ENCODE measurements around the gene GABRR1.

The GABRR1 gene

GRCh38 chr6:89221971-89222711, 5.0 kb upstream of the GABRR1 start:
- no peak overlapping the region for H3K27ac ChIP-seq (replicated peaks; ENCODE audit: low read length)
- no peak overlapping the region for H3K4ac ChIP-seq (ENCODE audit: low read length)
- no peak overlapping the region for H3K9ac ChIP-seq (ENCODE audit: low read depth, low read length, poor library complexity)
- H2AFZ ChIP-seq (ENCODE audit: low read length), result no peak overlapping the region
- no peak overlapping the region for H3K14ac ChIP-seq (ENCODE audit: low read length)
- H2BK5ac ChIP-seq (ENCODE audit: low read length), result no peak overlapping the region
- no peak overlapping the region for H2BK12ac ChIP-seq (ENCODE audit: low read length)
- H4K8ac ChIP-seq (ENCODE audit: low read depth, low read length), result no peak overlapping the region
- H3K4me2 ChIP-seq (ENCODE audit: insufficient read depth, low read length, poor library complexity, severe bottlenecking), result no peak overlapping the region
- DNase-seq (ENCODE audit: low spot score), result no peak
- peaks cover 0 to 5% (median 0%) of the 10 kb centered on the region in 3 experiments for H3K27me3 ChIP-seq (ENCODE audit: control insufficient read depth in 3 of 3, insufficient read depth in 3 of 3, low read depth in 1 of 3, low read length in 3 of 3)
- H3K18ac ChIP-seq (ENCODE audit: low read length), result no peak overlapping the region
- H3K79me1 ChIP-seq (ENCODE audit: low read depth, low read length), result no peaks in the 10 kb centered on the region
- H3K23ac ChIP-seq (ENCODE audit: low read depth, low read length, poor library complexity), result no peak overlapping the region
- no peak overlapping the region for H2BK15ac ChIP-seq (ENCODE audit: low read length)
- H3K36me3 ChIP-seq (replicated peaks in 1 of 2; ENCODE audit: control insufficient read depth in 2 of 2, insufficient read depth in 2 of 2, low read length in 2 of 2), result no peaks in the 10 kb centered on the region
- no CpG with 5 or more reads among the region's 7 CpGs for WGBS, 2 donors (ENCODE audit: extremely low coverage in 2 of 2, insufficient read length in 2 of 2, insufficient replicate concordance in 1 of 2)
- no peak overlapping the region for H2AK5ac ChIP-seq (ENCODE audit: low read depth, low read length)
- H3K9me3 ChIP-seq (replicated peaks in 1 of 2; ENCODE audit: control insufficient read depth in 2 of 2, insufficient read depth in 1 of 2, low read depth in 1 of 2, low read length in 2 of 2), result no peaks in the 10 kb centered on the region
- peaks cover 0 to 3% of the 10 kb centered on the region in 2 donors for H3K4me1 ChIP-seq (ENCODE audit: control insufficient read depth in 2 of 2, insufficient read depth in 1 of 2, low read depth in 1 of 2, low read length in 2 of 2)
- no peak overlapping the region for H3K4me3 ChIP-seq (ENCODE audit: low read length in 2 of 2)
- H4K91ac ChIP-seq (ENCODE audit: low read depth, low read length, poor library complexity), result no peak overlapping the region
- H2BK120ac ChIP-seq (ENCODE audit: low read depth, low read length), result no peak overlapping the region

- Histone ChIP-seq H2AK5ac (ENCODE audit: low read depth, low read length) (no peak overlapping the region), H3K9ac (ENCODE audit: low read depth, low read length, poor library complexity) (no peak overlapping the region), H3K4me1 (ENCODE audit: control insufficient read depth in 2 of 2, insufficient read depth in 1 of 2, low read depth in 1 of 2, low read length in 2 of 2) (peaks cover 0 to 3% of the 10 kb centered on the region in 2 donors), H4K91ac (ENCODE audit: low read depth, low read length, poor library complexity) (no peak overlapping the region), H3K79me1 (ENCODE audit: low read depth, low read length) (no peaks in the 10 kb centered on the region), H2BK5ac (ENCODE audit: low read length) (no peak overlapping the region), H3K4ac (ENCODE audit: low read length) (no peak overlapping the region), H2BK12ac (ENCODE audit: low read length) (no peak overlapping the region), H2BK120ac (ENCODE audit: low read depth, low read length) (no peak overlapping the region), H3K27ac (replicated peaks; ENCODE audit: low read length) (no peak overlapping the region), H2BK15ac (ENCODE audit: low read length) (no peak overlapping the region), H3K36me3 (replicated peaks in 1 of 2; ENCODE audit: control insufficient read depth in 2 of 2, insufficient read depth in 2 of 2, low read length in 2 of 2) (no peaks in the 10 kb centered on the region), H4K8ac (ENCODE audit: low read depth, low read length) (no peak overlapping the region), H3K4me2 (ENCODE audit: insufficient read depth, low read length, poor library complexity, severe bottlenecking) (no peak overlapping the region), H2AFZ (ENCODE audit: low read length) (no peak overlapping the region), H3K9me3 (replicated peaks in 1 of 2; ENCODE audit: control insufficient read depth in 2 of 2, insufficient read depth in 1 of 2, low read depth in 1 of 2, low read length in 2 of 2) (no peaks in the 10 kb centered on the region), H3K14ac (ENCODE audit: low read length) (no peak overlapping the region), H3K18ac (ENCODE audit: low read length) (no peak overlapping the region), H3K4me3 (ENCODE audit: low read length in 2 of 2) (no peak overlapping the region), H3K23ac (ENCODE audit: low read depth, low read length, poor library complexity) (no peak overlapping the region), H3K27me3 (ENCODE audit: control insufficient read depth in 3 of 3, insufficient read depth in 3 of 3, low read depth in 1 of 3, low read length in 3 of 3) (peaks cover 0 to 5% (median 0%) of the 10 kb centered on the region in 3 experiments)
- no peak for DNase-seq (ENCODE audit: low spot score)
- WGBS, 2 donors (ENCODE audit: extremely low coverage in 2 of 2, insufficient read length in 2 of 2, insufficient replicate concordance in 1 of 2), result no CpG with 5 or more reads among the region's 3 CpGs
Observed at GRCh38 chr6:89221129-89221528, 4.0 kb upstream of the GABRR1 start.

GRCh38 chr6:89216411-89216810, 747 bp downstream of the GABRR1 start:
- no peak for DNase-seq (ENCODE audit: low spot score)
- Histone ChIP-seq H2BK120ac (ENCODE audit: low read depth, low read length) (no peak overlapping the region), H2AFZ (ENCODE audit: low read length) (no peak overlapping the region), H3K36me3 (replicated peaks in 1 of 2; ENCODE audit: control insufficient read depth in 2 of 2, insufficient read depth in 2 of 2, low read length in 2 of 2) (no peaks in the 10 kb centered on the region), H3K27ac (replicated peaks; ENCODE audit: low read length) (no peak overlapping the region), H2BK12ac (ENCODE audit: low read length) (no peak overlapping the region), H3K4ac (ENCODE audit: low read length) (no peak overlapping the region), H2AK5ac (ENCODE audit: low read depth, low read length) (no peak overlapping the region), H3K4me1 (ENCODE audit: control insufficient read depth in 2 of 2, insufficient read depth in 1 of 2, low read depth in 1 of 2, low read length in 2 of 2) (peaks cover 0 to 3% of the 10 kb centered on the region in 2 donors), H4K91ac (ENCODE audit: low read depth, low read length, poor library complexity) (no peak overlapping the region), H3K9ac (ENCODE audit: low read depth, low read length, poor library complexity) (no peak overlapping the region), H3K4me2 (ENCODE audit: insufficient read depth, low read length, poor library complexity, severe bottlenecking) (no peak overlapping the region), H3K9me3 (replicated peaks in 1 of 2; ENCODE audit: control insufficient read depth in 2 of 2, insufficient read depth in 1 of 2, low read depth in 1 of 2, low read length in 2 of 2) (no peaks in the 10 kb centered on the region), H2BK15ac (ENCODE audit: low read length) (no peak overlapping the region), H2BK5ac (ENCODE audit: low read length) (no peak overlapping the region), H3K14ac (ENCODE audit: low read length) (no peak overlapping the region), H3K27me3 (ENCODE audit: control insufficient read depth in 3 of 3, insufficient read depth in 3 of 3, low read depth in 1 of 3, low read length in 3 of 3) (peaks cover 0 to 7% (median 0%) of the 10 kb centered on the region in 3 experiments), H4K8ac (ENCODE audit: low read depth, low read length) (no peak overlapping the region), H3K23ac (ENCODE audit: low read depth, low read length, poor library complexity) (no peak overlapping the region), H3K79me1 (ENCODE audit: low read depth, low read length) (no peaks in the 10 kb centered on the region), H3K4me3 (ENCODE audit: low read length in 2 of 2) (no peak overlapping the region), H3K18ac (ENCODE audit: low read length) (no peak overlapping the region)
- WGBS, 2 donors (ENCODE audit: extremely low coverage in 2 of 2, insufficient read length in 2 of 2, insufficient replicate concordance in 1 of 2), result no CpG with 5 or more reads among the region's 4 CpGs

GRCh38 chr6:89215391-89215790, 1.8 kb downstream of the GABRR1 start:
- Histone ChIP-seq H3K14ac (ENCODE audit: low read length) (no peak overlapping the region), H2AFZ (ENCODE audit: low read length) (no peak overlapping the region), H2BK5ac (ENCODE audit: low read length) (no peak overlapping the region), H4K8ac (ENCODE audit: low read depth, low read length) (no peak overlapping the region), H3K27me3 (ENCODE audit: control insufficient read depth in 3 of 3, insufficient read depth in 3 of 3, low read depth in 1 of 3, low read length in 3 of 3) (peaks cover 0 to 7% (median 0%) of the 10 kb centered on the region in 3 experiments), H3K4ac (ENCODE audit: low read length) (no peak overlapping the region), H3K9me3 (replicated peaks in 1 of 2; ENCODE audit: control insufficient read depth in 2 of 2, insufficient read depth in 1 of 2, low read depth in 1 of 2, low read length in 2 of 2) (no peaks in the 10 kb centered on the region), H3K9ac (ENCODE audit: low read depth, low read length, poor library complexity) (no peak overlapping the region), H3K4me3 (ENCODE audit: low read length in 2 of 2) (no peak overlapping the region), H3K36me3 (replicated peaks in 1 of 2; ENCODE audit: control insufficient read depth in 2 of 2, insufficient read depth in 2 of 2, low read length in 2 of 2) (no peaks in the 10 kb centered on the region), H3K23ac (ENCODE audit: low read depth, low read length, poor library complexity) (no peak overlapping the region), H3K4me1 (ENCODE audit: control insufficient read depth in 2 of 2, insufficient read depth in 1 of 2, low read depth in 1 of 2, low read length in 2 of 2) (peaks cover 0 to 3% of the 10 kb centered on the region in 2 donors), H2BK120ac (ENCODE audit: low read depth, low read length) (no peak overlapping the region), H3K4me2 (ENCODE audit: insufficient read depth, low read length, poor library complexity, severe bottlenecking) (no peak overlapping the region), H2AK5ac (ENCODE audit: low read depth, low read length) (no peak overlapping the region), H4K91ac (ENCODE audit: low read depth, low read length, poor library complexity) (no peak overlapping the region), H3K18ac (ENCODE audit: low read length) (no peak overlapping the region), H2BK15ac (ENCODE audit: low read length) (no peak overlapping the region), H3K27ac (replicated peaks; ENCODE audit: low read length) (no peak overlapping the region), H3K79me1 (ENCODE audit: low read depth, low read length) (no peaks in the 10 kb centered on the region), H2BK12ac (ENCODE audit: low read length) (no peak overlapping the region)
- DNase-seq (ENCODE audit: low spot score), result no peak

All from neuronal stem cell (in vitro differentiated cells).